NCI-H748 (cell line): Measurements from ENCODE around the gene KRT33A.
"Not testable (repeated sequence)": the region's sequence is repeated elsewhere in the genome, so short reads cannot be mapped to it uniquely, and the experiment has no call there.

ENCODE experiments used
- DNase-seq: peaks from one replicate; lab custom pipeline; 2025; ENCODE audit not compliant: unreplicated experiment; lab: John Stamatoyannopoulos, UW

Gene KRT33A

GRCh38 chr17:41350381-41350878, at the start of gene KRT33A:
KRT33A (minus strand) TSS chr17:41350828; CDS start chr17:41350767, 61 bp downstream.
- not testable (repeated sequence) for DNase-seq

- DNase-seq, result no peak
Measured at GRCh38 chr17:41396996-41397660, 46.5 kb upstream of the KRT33A start, which contains the start of gene KRT31. KRT31 (minus strand) TSS chr17:41397608; CDS start chr17:41397539, 69 bp downstream.

GRCh38 chr17:41396340-41396739, 45.7 kb upstream of the KRT33A start:
- no peak for DNase-seq

DNA sequence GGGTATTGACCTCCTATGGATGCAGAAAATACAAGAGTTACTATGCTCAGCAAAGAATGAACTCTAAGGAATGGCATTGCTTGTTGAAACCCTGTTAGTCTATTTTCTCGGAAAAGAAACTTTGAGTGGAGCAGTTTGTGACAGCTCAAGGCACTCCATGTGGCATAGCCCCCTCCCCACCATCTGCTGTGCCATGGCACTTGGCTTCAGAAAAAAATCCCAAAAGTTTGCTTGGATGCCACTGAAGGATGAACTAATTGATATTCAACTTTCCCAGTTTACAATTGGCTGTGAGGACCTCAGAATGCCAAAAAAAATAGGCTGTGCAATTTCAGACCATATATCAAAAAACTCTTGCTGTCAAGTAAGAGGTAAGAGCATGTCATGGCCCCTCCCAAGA, 45.0 kb upstream of the KRT33A start:
- DNase-seq, result no peak

- not testable (repeated sequence) for DNase-seq
Measured at GRCh38 chr17:41395044-41395443, 44.4 kb upstream of the KRT33A start.

DNA sequence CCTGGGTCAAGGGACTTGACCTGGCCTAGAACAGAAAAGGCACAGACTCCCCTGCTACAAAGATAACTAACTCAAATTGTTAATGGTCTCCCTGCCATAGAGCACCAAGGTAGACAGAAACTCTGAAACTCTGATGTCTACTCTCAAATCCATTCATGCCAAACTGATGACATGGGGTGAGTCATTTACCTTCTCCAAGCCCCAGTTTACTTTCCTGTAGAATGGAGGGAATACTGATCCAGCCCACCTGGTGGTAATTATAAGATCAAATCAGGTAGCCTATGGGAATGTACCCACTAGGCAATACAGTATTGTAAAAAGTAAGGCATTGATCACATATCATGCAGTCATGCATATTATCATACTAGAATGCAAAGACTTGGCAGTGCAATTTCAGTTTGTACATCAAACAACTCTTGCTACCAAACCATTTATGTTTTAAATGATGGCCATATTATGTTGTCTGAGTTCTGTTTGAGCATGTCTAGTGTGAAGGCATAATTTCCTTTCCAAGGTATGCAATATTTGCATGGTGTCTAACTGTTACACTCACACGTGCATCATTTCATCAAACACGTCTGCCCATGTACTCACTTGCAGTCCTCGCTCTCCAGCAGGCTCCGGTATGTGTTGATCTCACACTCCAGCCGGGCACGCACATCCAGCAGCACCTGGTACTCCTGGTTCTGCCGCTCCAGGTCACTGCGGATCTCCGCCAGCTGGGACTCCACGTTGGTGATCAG, 43.8 kb upstream of the KRT33A start:
- DNase-seq, result no peak

DNA sequence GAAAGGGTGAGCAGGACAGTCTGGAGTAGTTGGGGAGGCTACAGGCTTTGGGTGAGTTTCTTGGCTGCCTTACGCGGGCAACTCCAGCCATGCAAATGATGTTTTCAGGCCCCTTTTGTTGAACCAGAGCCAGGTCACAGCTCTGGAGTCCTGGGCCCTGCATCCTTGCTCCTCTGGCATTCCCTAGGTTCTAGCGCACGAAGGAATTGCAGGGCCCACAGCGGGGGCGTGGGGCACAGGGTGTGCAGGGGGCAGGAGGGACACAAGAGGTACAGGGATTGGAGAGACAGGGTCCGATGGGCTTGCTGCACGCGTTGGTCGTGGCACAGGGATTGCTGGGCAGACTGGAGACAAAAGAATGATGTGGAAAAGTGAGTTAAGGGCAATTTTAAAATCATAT, 43.2 kb upstream of the KRT33A start:
- no peak for DNase-seq

DNA sequence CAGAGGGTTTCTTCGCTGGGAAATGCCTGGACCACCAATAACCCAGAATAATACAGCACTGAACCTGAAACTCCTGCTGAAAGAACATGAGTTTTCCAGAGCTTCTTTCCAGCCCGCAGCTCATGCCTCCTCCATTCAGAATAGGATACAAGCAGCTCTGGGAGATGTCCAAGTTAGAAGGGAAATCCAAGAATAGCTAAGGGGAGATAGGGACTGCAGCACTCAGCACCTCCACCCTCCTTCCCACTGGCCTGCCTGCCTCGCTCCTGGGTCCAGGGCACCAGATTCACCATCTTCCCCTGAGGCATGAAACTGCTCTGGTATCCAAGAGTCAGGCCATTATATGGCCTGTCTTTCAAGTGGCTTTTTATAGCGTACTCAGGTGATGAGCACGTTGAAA, 42.7 kb upstream of the KRT33A start:
- DNase-seq, result no peak

DNA sequence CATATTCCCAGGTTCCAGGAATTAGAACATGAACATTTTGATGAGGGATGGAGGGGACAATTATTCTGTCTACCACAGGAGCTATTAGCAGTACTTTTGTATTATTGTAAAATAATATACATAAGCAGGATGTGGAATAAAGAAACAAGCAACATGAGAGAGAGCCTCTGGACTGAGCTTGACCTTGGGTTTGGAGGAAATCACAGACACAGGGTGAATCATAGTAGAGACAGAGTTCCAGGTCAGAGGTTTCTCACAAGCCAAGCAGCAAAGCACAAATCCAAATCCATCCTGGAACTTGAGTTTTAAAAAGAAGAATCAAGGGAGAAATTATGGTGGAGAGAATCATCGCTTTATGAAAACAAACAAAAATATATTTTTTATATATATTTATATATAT, 41.6 kb upstream of the KRT33A start:
- DNase-seq, result no peak

- no peak for DNase-seq
Measured at GRCh38 chr17:41391535-41391934, 40.9 kb upstream of the KRT33A start.

GRCh38 chr17:41390411-41390938, 39.8 kb upstream of the KRT33A start:
- DNase-seq, result no peak

- no peak for DNase-seq
Measured at GRCh38 chr17:41387670-41388069, 37.0 kb upstream of the KRT33A start.

GRCh38 chr17:41386227-41386626, 35.6 kb upstream of the KRT33A start:
- no peak for DNase-seq

DNA sequence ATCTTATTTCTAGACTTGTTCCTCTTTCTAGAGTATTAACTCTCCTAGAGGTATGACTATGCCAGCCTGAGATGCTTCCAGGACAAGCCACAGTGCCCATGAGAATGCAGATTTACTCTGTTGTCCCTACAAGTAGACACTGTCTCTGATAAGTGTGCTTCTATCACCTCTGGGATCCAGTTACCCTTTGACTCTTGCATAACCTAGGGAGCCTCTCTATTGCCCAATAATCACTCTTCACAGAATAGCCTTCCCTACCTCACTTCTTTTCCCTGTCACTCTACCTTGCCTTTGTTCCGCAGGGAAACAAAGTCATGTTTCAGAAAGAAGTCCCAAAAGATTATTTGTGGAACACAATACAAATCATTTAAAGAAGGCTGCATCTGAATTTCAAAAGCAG, 33.1 kb upstream of the KRT33A start:
- DNase-seq, result no peak

GRCh38 chr17:41382394-41382793, 31.8 kb upstream of the KRT33A start:
- no peak for DNase-seq

GRCh38 chr17:41381943-41382342, 31.3 kb upstream of the KRT33A start, which contains the start of gene KRT34:
KRT34 (minus strand) TSS chr17:41382306; CDS start chr17:41382246, 60 bp downstream.
- not testable (repeated sequence) for DNase-seq

DNA sequence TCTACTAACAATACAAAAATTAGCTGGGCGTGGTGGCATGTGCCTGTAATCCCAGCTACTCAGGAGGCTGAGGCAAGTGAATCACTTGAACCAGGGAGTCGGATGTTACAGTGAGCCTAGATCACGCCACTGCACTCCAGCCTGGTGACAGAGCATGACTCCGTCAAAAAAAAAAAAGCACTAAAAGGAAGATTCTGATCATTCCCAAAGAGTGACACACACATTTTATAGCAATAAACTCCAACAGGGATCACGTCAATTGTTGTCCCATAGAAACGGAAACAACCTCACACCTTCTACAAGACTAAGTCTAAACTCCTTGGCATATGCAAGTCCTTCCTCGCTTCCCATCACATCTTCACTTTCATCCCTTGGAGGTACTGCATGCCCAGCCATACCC, 29.5 kb upstream of the KRT33A start:
- DNase-seq, result not testable (repeated sequence)

- DNase-seq, result no peak
Measured at GRCh38 chr17:41377546-41377945, 26.9 kb upstream of the KRT33A start.

- no peak for DNase-seq
Measured at GRCh38 chr17:41369713-41370112, 19.1 kb upstream of the KRT33A start, which contains the start of gene KRT33B. KRT33B (minus strand) TSS chr17:41369813; CDS start chr17:41369750, 63 bp downstream.

GRCh38 chr17:41369023-41369422, 18.4 kb upstream of the KRT33A start:
- DNase-seq, result no peak

- no peak for DNase-seq
Measured at GRCh38 chr17:41367426-41368075, 16.9 kb upstream of the KRT33A start.
